Measurements from ENCODE around the gene GTPBP4. TPM values are rescaled to one million over a fixed set of nuclear protein-coding genes. Genes with fewer than 3 reads are reported as not detected.

GTPBP4 gene
- total and polyA plus RNA-seq, 2 of the 13 experiments (the other 11 are each of a cell fraction or from before 2014, with no cell fraction given) = 24.1 to 85.5 TPM

DNA sequence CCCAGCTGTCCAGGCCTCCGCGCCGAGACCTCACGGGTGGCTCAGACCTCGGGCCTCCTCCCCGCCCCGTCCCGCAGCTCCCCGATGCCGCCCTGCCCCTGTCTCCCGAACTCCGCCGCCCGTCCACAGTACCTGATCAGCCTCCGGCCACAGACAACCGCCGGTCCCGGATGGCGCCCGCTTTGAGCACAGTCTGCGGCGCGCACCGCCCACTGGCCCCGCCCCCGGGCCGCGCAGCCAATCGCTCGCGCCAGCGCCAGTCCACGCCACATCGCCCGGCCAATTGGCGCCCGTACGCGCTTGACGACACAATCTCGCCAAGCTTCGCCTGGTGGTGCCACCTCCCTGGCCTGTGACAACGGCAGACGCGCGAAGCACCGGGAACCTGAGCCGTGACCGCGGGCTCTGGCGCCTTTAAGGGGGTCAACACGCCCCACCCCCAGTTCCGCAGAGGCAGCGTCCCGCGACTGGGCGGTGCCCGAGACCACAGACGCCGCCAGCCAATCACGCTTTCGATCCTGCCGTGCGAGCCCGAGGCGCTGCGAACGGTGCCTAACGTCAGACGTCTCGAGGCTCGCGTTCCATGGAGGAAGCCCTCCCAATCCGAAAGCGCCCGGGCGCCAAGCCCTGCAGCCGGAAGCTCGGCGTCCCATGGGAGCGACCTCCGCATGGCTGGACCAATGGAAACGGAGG lies 60.6 kb downstream of the GTPBP4 start, which contains the start of gene IDI1 (continued):
- TF ChIP-seq, protein P1, sequence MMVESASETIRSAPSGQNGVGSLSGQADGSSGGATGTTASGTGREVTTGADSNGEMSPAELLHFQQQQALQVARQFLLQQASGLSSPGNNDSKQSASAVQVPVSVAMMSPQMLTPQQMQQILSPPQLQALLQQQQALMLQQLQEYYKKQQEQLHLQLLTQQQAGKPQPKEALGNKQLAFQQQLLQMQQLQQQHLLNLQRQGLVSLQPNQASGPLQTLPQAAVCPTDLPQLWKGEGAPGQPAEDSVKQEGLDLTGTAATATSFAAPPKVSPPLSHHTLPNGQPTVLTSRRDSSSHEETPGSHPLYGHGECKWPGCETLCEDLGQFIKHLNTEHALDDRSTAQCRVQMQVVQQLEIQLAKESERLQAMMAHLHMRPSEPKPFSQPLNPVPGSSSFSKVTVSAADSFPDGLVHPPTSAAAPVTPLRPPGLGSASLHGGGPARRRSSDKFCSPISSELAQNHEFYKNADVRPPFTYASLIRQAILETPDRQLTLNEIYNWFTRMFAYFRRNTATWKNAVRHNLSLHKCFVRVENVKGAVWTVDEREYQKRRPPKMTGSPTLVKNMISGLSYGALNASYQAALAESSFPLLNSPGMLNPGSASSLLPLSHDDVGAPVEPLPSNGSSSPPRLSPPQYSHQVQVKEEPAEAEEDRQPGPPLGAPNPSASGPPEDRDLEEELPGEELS (CRISPR knock-in tag; IDR thresholded peaks at IDR 0.05) = 0 out of 2 replicates have a peak, but pooled peaks have one; percentile 8
- TF ChIP-seq, protein P2, sequence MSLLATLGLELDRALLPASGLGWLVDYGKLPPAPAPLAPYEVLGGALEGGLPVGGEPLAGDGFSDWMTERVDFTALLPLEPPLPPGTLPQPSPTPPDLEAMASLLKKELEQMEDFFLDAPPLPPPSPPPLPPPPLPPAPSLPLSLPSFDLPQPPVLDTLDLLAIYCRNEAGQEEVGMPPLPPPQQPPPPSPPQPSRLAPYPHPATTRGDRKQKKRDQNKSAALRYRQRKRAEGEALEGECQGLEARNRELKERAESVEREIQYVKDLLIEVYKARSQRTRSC (CRISPR knock-in tag; IDR thresholded peaks at IDR 0.05; ENCODE audit: low read depth) = no peak
- TF ChIP-seq TCF7 (IDR thresholded peaks at IDR 0.05; ENCODE audit: low read depth) (peak; percentile 44; the same call in 1 of the 2 replicates), SUZ12 (IDR thresholded peaks at IDR 0.05; ENCODE audit: low read depth, low read length) (no peak), NRL (CRISPR knock-in tag; IDR thresholded peaks at IDR 0.05; ENCODE audit: borderline replicate concordance) (peak; percentile 64; the same call in 1 of the 2 replicates), ZNF251 (CRISPR knock-in tag; IDR thresholded peaks at IDR 0.05) (no peak), POLR2A (IDR thresholded peaks at IDR 0.05; ENCODE audit: insufficient read depth in 1 of 2, low read depth in 2 of 2, low read length in 2 of 2) (peak; percentile 93 to 97), MYC (CRISPR knock-in tag; IDR thresholded peaks at IDR 0.05; ENCODE audit: borderline replicate concordance) (peak; percentile 71; the same call in 1 of the 2 replicates), ARNT2 (CRISPR knock-in tag; IDR thresholded peaks at IDR 0.05; ENCODE audit: low read depth) (peak; percentile 90), TOE1 (CRISPR knock-in tag; IDR thresholded peaks at IDR 0.05) (no peak), KAT2B (IDR thresholded peaks at IDR 0.05; ENCODE audit: borderline replicate concordance, low read depth, low read length) (no peak), ZNF354B (CRISPR knock-in tag; IDR thresholded peaks at IDR 0.05) (peak; percentile 88; the same call in 1 of the 2 replicates), HNF4G (IDR thresholded peaks at IDR 0.05; ENCODE audit: borderline replicate concordance, low read depth, low read length) (no peak), HNF4G (CRISPR knock-in tag; IDR thresholded peaks at IDR 0.05; ENCODE audit: borderline replicate concordance, low read depth) (peak; percentile 16; the same call in 1 of the 2 replicates), ELF3 (CRISPR knock-in tag; IDR thresholded peaks at IDR 0.05) (peak; percentile 28), ZNF879 (CRISPR knock-in tag; IDR thresholded peaks at IDR 0.05) (no peak; the same call in 1 of the 2 replicates)
- TF ChIP-seq, protein P3, sequence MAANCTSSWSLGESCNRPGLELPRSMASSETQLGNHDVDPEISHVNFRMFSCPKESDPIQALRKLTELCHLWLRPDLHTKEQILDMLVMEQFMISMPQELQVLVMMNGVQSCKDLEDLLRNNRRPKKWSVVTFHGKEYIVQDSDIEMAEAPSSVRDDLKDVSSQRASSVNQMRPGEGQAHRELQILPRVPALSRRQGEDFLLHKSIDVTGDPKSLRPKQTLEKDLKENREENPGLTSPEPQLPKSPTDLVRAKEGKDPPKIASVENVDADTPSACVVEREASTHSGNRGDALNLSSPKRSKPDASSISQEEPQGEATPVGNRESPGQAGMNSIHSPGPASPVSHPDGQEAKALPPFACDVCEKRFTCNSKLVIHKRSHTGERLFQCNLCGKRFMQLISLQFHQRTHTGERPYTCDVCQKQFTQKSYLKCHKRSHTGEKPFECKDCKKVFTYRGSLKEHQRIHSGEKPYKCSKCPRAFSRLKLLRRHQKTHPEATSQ (CRISPR knock-in tag; IDR thresholded peaks at IDR 0.05; ENCODE audit: borderline replicate concordance) = peak; percentile 69; the same call in 1 of the 2 replicates
- TF ChIP-seq, protein P4, sequence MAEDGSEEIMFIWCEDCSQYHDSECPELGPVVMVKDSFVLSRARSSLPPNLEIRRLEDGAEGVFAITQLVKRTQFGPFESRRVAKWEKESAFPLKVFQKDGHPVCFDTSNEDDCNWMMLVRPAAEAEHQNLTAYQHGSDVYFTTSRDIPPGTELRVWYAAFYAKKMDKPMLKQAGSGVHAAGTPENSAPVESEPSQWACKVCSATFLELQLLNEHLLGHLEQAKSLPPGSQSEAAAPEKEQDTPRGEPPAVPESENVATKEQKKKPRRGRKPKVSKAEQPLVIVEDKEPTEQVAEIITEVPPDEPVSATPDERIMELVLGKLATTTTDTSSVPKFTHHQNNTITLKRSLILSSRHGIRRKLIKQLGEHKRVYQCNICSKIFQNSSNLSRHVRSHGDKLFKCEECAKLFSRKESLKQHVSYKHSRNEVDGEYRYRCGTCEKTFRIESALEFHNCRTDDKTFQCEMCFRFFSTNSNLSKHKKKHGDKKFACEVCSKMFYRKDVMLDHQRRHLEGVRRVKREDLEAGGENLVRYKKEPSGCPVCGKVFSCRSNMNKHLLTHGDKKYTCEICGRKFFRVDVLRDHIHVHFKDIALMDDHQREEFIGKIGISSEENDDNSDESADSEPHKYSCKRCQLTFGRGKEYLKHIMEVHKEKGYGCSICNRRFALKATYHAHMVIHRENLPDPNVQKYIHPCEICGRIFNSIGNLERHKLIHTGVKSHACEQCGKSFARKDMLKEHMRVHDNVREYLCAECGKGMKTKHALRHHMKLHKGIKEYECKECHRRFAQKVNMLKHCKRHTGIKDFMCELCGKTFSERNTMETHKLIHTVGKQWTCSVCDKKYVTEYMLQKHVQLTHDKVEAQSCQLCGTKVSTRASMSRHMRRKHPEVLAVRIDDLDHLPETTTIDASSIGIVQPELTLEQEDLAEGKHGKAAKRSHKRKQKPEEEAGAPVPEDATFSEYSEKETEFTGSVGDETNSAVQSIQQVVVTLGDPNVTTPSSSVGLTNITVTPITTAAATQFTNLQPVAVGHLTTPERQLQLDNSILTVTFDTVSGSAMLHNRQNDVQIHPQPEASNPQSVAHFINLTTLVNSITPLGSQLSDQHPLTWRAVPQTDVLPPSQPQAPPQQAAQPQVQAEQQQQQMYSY (CRISPR knock-in tag; IDR thresholded peaks at IDR 0.05) = no peak; the same call in 1 of the 2 replicates
- TF ChIP-seq, protein P5, sequence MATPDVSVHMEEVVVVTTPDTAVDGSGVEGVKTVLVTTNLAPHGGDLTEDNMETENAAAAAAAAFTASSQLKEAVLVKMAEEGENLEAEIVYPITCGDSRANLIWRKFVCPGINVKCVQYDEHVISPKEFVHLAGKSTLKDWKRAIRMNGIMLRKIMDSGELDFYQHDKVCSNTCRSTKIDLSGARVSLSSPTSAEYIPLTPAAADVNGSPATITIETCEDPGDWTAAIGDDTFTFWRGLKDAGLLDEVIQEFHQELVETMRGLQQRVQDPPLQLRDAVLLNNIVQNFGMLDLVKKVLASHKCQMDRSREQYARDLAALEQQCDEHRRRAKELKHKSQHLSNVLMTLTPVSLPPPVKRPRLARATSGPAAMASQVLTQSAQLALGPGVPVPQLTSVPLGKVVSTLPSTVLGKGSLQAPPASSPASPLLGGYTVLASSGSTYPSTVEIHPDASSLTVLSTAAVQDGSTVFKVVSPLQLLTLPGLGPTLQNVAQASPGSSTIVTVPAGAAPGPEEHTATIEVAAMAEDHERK (CRISPR knock-in tag; IDR thresholded peaks at IDR 0.05; ENCODE audit: low read depth) = peak; percentile 73

All from HepG2 (cell line).